GM19043 (cell line): ENCODE data around the gene SLC25A3.

Source experiments
- ATAC-seq: cut with Tn5 transposase; IDR thresholded peaks from one replicate; pipeline ENCODE4 v1.9.1; 2021; ENCODE audit warnings: low read depth; ENCODE audit not compliant: unreplicated experiment

Gene SLC25A3

GRCh38 chr12:98653866-98654493 lies 60.5 kb downstream of the SLC25A3 start:
- ATAC-seq, result no peak
